ENCODE data around the gene COQ8B.

DNA sequence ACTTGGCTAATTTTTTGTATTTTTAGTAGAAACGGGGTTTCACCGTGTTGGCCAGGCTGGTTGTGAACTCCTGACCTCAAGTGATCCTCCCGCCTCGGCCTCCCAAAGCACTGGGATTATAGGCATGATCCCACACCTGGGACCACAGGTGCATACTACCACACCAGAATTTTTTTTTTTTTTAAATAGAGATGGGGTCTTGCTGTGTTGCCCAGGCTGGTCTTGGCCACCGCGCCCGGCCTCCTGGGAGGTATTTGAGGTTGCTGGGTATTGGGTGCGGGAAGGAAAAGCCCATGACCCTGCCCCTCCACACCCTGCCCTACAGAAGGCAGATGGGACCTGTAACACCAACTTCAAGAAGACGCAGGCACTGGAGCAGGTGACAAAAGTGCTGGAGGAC, 20.0 kb upstream of the COQ8B start:
- TF ChIP-seq, protein P1, sequence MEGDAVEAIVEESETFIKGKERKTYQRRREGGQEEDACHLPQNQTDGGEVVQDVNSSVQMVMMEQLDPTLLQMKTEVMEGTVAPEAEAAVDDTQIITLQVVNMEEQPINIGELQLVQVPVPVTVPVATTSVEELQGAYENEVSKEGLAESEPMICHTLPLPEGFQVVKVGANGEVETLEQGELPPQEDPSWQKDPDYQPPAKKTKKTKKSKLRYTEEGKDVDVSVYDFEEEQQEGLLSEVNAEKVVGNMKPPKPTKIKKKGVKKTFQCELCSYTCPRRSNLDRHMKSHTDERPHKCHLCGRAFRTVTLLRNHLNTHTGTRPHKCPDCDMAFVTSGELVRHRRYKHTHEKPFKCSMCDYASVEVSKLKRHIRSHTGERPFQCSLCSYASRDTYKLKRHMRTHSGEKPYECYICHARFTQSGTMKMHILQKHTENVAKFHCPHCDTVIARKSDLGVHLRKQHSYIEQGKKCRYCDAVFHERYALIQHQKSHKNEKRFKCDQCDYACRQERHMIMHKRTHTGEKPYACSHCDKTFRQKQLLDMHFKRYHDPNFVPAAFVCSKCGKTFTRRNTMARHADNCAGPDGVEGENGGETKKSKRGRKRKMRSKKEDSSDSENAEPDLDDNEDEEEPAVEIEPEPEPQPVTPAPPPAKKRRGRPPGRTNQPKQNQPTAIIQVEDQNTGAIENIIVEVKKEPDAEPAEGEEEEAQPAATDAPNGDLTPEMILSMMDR (IDR thresholded peaks at IDR 0.05; ENCODE audit: low read depth, low read length, poor library complexity, severe bottlenecking), result no peak
- no peak for TF ChIP-seq EZH2phosphoT487 (IDR thresholded peaks at IDR 0.05; ENCODE audit: borderline replicate concordance, low read length)

Data from DOHH2 (cell line).